IMR-90 (cell line): Measurements from ENCODE around the gene CALR3. TPM values are rescaled to one million over a fixed set of nuclear protein-coding genes. Genes with fewer than 3 reads are reported as not detected.

ENCODE experiments used
- ATAC-seq: fragments of 200-7000 bp; cut with Tn5 transposase; 2 replicates; pipeline ENCODE4 v1.9.1; 2020; ENCODE audit warnings: low read depth, mild to moderate bottlenecking, moderate library complexity
- BruUV-seq: library from RNA; stranded (reverse); fragments of 400-500 nt; replicated peaks from 2 replicates; lab custom pipeline; 2021; lab: Mats Ljungman, UMichigan
- CTCF ChIA-PET: fragments of 300-600 bp; formaldehyde crosslinking; extraction: SDS; loops from one replicate; lab custom pipeline; 2021; ENCODE audit warnings: antibody characterized with exemption; lab: Yijun Ruan, JAX
- POLR2A ChIA-PET: fragments of 300-600 bp; sonication (Branson Sonifier 250); formaldehyde crosslinking; loops from one replicate; lab custom pipeline; 2022; ENCODE audit warnings: antibody characterized with exemption; ENCODE audit not compliant: unreplicated experiment; lab: Charles Lee
- DNase-seq: peaks from one replicate; pipeline ENCODE4 v3.0.0; 2013
- H2AFZ ChIP-seq: replicated peaks from 2 replicates; pipeline ENCODE3; 2013; ENCODE audit warnings: low read length, mild to moderate bottlenecking; ENCODE audit not compliant: poor library complexity
- H2AK5ac ChIP-seq: 2 replicates; pipeline ENCODE4 v1.6.1; 2013; ENCODE audit warnings: low read depth, low read length, inconsistent platforms
- H2AK9ac ChIP-seq: replicated peaks from 2 replicates; pipeline ENCODE3; 2013; ENCODE audit warnings: mild to moderate bottlenecking, low read depth, low read length, moderate library complexity; ENCODE audit not compliant: poor library complexity
- H2BK120ac ChIP-seq: 2 replicates; pipeline ENCODE4 v1.6.1; 2013; ENCODE audit warnings: low read depth, low read length, inconsistent platforms
- H2BK15ac ChIP-seq: 3 replicates; pipeline ENCODE4 v1.6.1; 2013; ENCODE audit warnings: low read depth, low read length, inconsistent platforms
- H2BK20ac ChIP-seq: 2 replicates; pipeline ENCODE4 v1.6.1; 2013; ENCODE audit warnings: low read depth, mild to moderate bottlenecking, inconsistent platforms, low read length, moderate library complexity
- H2BK5ac ChIP-seq: 2 replicates; pipeline ENCODE4 v1.6.1; 2013; ENCODE audit warnings: mild to moderate bottlenecking, low read depth, low read length, inconsistent platforms; ENCODE audit not compliant: poor library complexity, severe bottlenecking
- H3K14ac ChIP-seq: replicated peaks from 2 replicates; pipeline ENCODE4 v1.6.1; 2013; ENCODE audit warnings: low read depth, low read length, inconsistent platforms
- H3K18ac ChIP-seq: 2 replicates; pipeline ENCODE4 v1.6.1; 2013; ENCODE audit warnings: low read depth, low read length, control low read depth
- H3K23ac ChIP-seq: 2 replicates; pipeline ENCODE4 v1.6.1; 2013; ENCODE audit warnings: low read depth, low read length, inconsistent platforms
- H3K27ac ChIP-seq: 2 replicates; pipeline ENCODE4 v1.5.1; 2013; ENCODE audit warnings: mild to moderate bottlenecking, control low read depth, low read length; ENCODE audit not compliant: insufficient read depth
- H3K27me3 ChIP-seq: 2 replicates; pipeline ENCODE4 v1.6.1; 2013; ENCODE audit warnings: low read length; ENCODE audit not compliant: control insufficient read depth, insufficient read depth
- H3K36me3 ChIP-seq: 2 replicates; pipeline ENCODE4 v1.6.1; 2013; ENCODE audit warnings: low read length, mixed read lengths; ENCODE audit not compliant: control insufficient read depth, insufficient read depth
- H3K4ac ChIP-seq: 2 replicates; pipeline ENCODE4 v1.6.1; 2013; ENCODE audit warnings: low read depth, low read length, inconsistent platforms
- H3K4me1 ChIP-seq: 2 replicates; pipeline ENCODE4 v1.6.1; 2013; ENCODE audit warnings: low read length, mixed read lengths; ENCODE audit not compliant: control insufficient read depth, insufficient read depth
- H3K4me2 ChIP-seq: 2 replicates; pipeline ENCODE4 v1.6.1; 2013; ENCODE audit warnings: low read depth, mild to moderate bottlenecking, control low read depth, low read length, moderate library complexity
- H3K4me3 ChIP-seq: 2 replicates; pipeline ENCODE4 v1.5.1; 2013; ENCODE audit warnings: low read depth, mild to moderate bottlenecking, control low read depth, low read length, moderate library complexity; ENCODE audit not compliant: insufficient read depth
- H3K56ac ChIP-seq: 2 replicates; pipeline ENCODE4 v1.6.1; 2013; ENCODE audit warnings: low read length, inconsistent platforms; ENCODE audit not compliant: insufficient read depth; ENCODE audit errors: extremely low read depth
- H3K79me1 ChIP-seq, 2 experiments: 2 replicates each; pipeline ENCODE4 v1.6.1; 2013; ENCODE audit warnings: low read length in 2 of 2, inconsistent platforms in 1 of 2, low read depth in 1 of 2
- H3K9ac ChIP-seq: 2 replicates; pipeline ENCODE4 v1.6.1; 2013; ENCODE audit warnings: low read depth, low read length, control low read depth
- H3K9me1 ChIP-seq: 2 replicates; pipeline ENCODE4 v1.6.1; 2013; ENCODE audit warnings: low read length, inconsistent platforms; ENCODE audit not compliant: insufficient read depth
- H3K9me3 ChIP-seq: 2 replicates; pipeline ENCODE4 v1.6.1; 2013; ENCODE audit warnings: low read length; ENCODE audit not compliant: control insufficient read depth, insufficient read depth
- H4K20me1 ChIP-seq: 2 replicates; pipeline ENCODE4 v1.6.1; 2013; ENCODE audit warnings: low read length, inconsistent platforms; ENCODE audit not compliant: insufficient read depth
- H4K5ac ChIP-seq: 2 replicates; pipeline ENCODE4 v1.6.1; 2013; ENCODE audit warnings: mild to moderate bottlenecking, low read depth, low read length, control low read depth
- H4K8ac ChIP-seq, 2 experiments: 2 replicates each; pipeline ENCODE4 v1.6.1; 2013; ENCODE audit warnings: low read depth in 2 of 2, low read length in 2 of 2, control low read depth in 1 of 2, inconsistent platforms in 1 of 2
- H4K91ac ChIP-seq: 2 replicates; pipeline ENCODE4 v1.6.1; 2013; ENCODE audit warnings: low read depth, low read length, inconsistent platforms; ENCODE audit not compliant: insufficient read depth
- CEBPB ChIP-seq: IDR thresholded peaks from 2 replicates; pipeline ENCODE4 v1.6.1; 2012; ENCODE audit warnings: low read depth, low read length, improper control_type of control experiment
- CHD1 ChIP-seq: IDR thresholded peaks from 2 replicates; pipeline ENCODE4 v1.6.1; 2012; ENCODE audit warnings: low read depth, low read length, improper control_type of control experiment
- ELK1 ChIP-seq: fragments of 150-350 bp; IDR thresholded peaks from 2 replicates; pipeline ENCODE4 v1.6.1; 2016; ENCODE audit warnings: low read depth, mild to moderate bottlenecking, low read length, moderate library complexity, borderline replicate concordance
- MXI1 ChIP-seq: IDR thresholded peaks from 2 replicates; pipeline ENCODE4 v1.6.1; 2012; ENCODE audit warnings: low read depth, mild to moderate bottlenecking, low read length, moderate library complexity, borderline replicate concordance
- SMC3 ChIP-seq: fragments of 150-350 bp; IDR thresholded peaks from 2 replicates; pipeline ENCODE4 v1.6.1; 2016; ENCODE audit warnings: low read depth, mild to moderate bottlenecking, antibody characterized with exemption, low read length, moderate library complexity
- WGBS, 2 experiments: methylation state at CpG; one replicate each; pipeline versions ENCODE4 v1.1.5 to v1.1.7; 2013; ENCODE audit warnings: missing lambda C conversion rate in 2 of 2; ENCODE audit not compliant: insufficient read length in 1 of 2; ENCODE audit errors: extremely low coverage in 2 of 2; 5-methylcytosine and 5-hydroxymethylcytosine counted together
- dilution Hi-C: fragments of 300-500 bp; cut with HindIII; formaldehyde crosslinking; loops from one replicate; pipeline ENCODE4 v1.14.3; 2018; ENCODE audit warnings: low sequenced_read_pairs; ENCODE audit not compliant: unreplicated experiment
- in situ Hi-C: fragments of 300-500 bp; cut with MboI; formaldehyde crosslinking; loops from 3 replicates; pipeline ENCODE4 v1.14.3; 2019; ENCODE audit warnings: low sequenced_read_pairs, inconsistent platforms, mixed read lengths
- intact Hi-C: fragments of 100-400 bp; cut with micrococcal nuclease; formaldehyde crosslinking; loops from 2 replicates; pipeline ENCODE4 v1.10.0; 2022
- polyA plus RNA-seq, 3 experiments: library from polyadenylated mRNA; depleted of rRNA; stranded (reverse); fragments of >200 nt; gene quantifications; 2 replicates each; pipeline ENCODE4 v1.2.3, GENCODE V29; 2012; ENCODE audit warnings: low replicate concordance in 1 of 3
- total RNA-seq: library from RNA; depleted of rRNA; stranded (reverse); fragments of >200 nt; gene quantifications from 2 replicates; pipeline ENCODE4 v1.2.3, GENCODE V29; 2012

Gene CALR3
- total and polyA plus RNA-seq, 2 of the 4 experiments (the other 2 are of a cell fraction) = not detected

DNA sequence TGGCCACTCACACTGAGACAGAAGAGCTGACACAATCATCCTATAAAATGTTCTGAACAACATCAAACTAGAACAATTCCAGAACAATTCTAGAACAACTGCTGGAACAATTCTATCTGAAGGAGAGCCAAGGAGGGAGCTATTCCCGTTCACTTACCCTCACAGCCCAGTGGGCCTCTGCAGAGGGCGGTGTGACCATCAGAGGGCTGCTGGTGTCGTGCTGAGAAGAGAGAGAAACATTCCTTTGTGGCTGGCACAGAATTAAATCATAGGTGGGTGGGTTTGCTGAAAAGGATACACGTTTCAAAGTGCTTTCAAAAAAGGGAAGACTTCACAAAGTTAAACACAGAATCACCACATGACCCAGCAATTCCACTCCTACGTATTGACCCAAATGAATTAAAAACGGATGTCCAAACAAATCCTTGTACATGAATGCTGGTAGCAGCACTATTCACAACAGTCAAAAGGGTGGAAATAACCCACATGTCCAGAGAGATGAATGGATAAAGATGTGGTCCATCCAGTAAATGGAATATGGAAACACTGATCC, 59.1 kb downstream of the CALR3 start:
- Histone ChIP-seq H3K4me2 (no peak overlapping the region), H3K79me1 (peaks cover 5 to 20% of the 10 kb centered on the region in 2 experiments; a peak in 2 of 4 replicates), H2AK5ac (no peak overlapping the region), H3K14ac (no peak overlapping the region), H4K91ac (no peak overlapping the region), H2BK5ac (no peak overlapping the region), H3K18ac (no peak overlapping the region), H3K56ac (no peak overlapping the region), H3K9me3 (no peaks in the 10 kb centered on the region), H3K4me1 (peaks cover 13% of the 10 kb centered on the region), H4K8ac (no peak overlapping the region), H4K5ac (no peak overlapping the region), H3K23ac (no peak overlapping the region), H3K9me1 (peaks cover 18% of the 10 kb centered on the region), H3K4me3 (no peak overlapping the region), H2AFZ (no peak overlapping the region), H3K9ac (no peak overlapping the region), H2BK15ac (no peak overlapping the region), H3K4ac (no peak overlapping the region), H3K27ac (no peak overlapping the region), H3K36me3 (peaks cover 26% of the 10 kb centered on the region), H3K27me3 (no peaks in the 10 kb centered on the region), H2AK9ac (no peak overlapping the region), H4K20me1 (peaks cover 29% of the 10 kb centered on the region), H2BK20ac (no peak overlapping the region), H2BK120ac (no peak overlapping the region)
- TF ChIP-seq CHD1 (no peak), CEBPB (no peak), ELK1 (no peak), MXI1 (no peak), SMC3 (no peak)
- in situ Hi-C loops = no loop called here
- no TSS peak for BruUV-seq
- intact Hi-C loops = loop anchor here (5.0 kb wide), 1 partner anchor 35 kb away; the partner anchor contains the start of gene EPS15L1
- no peak for ATAC-seq
- dilution Hi-C loops = no loop called here
- WGBS, 2 experiments = no CpG with 5 or more reads among the region's 6 CpGs
- POLR2A ChIA-PET = no interaction called here
- CTCF ChIA-PET = no interaction called here
- no peak for DNase-seq
